ENCODE data around the gene CCL14.

DNA sequence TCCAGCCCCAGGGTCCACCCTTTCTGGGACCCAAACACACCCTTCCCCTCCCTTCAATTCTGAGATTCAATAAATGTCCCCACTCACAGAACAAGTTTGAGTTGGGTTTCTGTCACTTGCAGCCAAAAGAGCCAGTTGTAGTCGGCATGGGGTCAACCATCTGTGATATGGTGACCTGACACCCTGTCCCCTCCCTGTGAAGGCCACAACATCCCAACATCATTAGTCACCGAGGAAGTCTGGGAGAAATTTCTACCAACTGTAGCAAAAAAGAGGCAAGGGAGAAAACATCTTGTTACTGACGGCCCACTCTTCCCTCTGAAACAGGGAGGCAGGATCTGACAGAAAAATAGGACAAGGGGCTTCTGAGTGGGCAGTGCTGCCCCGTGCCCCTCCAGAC, 42.4 kb downstream of the CCL14 start:
- TF ChIP-seq, protein P1, sequence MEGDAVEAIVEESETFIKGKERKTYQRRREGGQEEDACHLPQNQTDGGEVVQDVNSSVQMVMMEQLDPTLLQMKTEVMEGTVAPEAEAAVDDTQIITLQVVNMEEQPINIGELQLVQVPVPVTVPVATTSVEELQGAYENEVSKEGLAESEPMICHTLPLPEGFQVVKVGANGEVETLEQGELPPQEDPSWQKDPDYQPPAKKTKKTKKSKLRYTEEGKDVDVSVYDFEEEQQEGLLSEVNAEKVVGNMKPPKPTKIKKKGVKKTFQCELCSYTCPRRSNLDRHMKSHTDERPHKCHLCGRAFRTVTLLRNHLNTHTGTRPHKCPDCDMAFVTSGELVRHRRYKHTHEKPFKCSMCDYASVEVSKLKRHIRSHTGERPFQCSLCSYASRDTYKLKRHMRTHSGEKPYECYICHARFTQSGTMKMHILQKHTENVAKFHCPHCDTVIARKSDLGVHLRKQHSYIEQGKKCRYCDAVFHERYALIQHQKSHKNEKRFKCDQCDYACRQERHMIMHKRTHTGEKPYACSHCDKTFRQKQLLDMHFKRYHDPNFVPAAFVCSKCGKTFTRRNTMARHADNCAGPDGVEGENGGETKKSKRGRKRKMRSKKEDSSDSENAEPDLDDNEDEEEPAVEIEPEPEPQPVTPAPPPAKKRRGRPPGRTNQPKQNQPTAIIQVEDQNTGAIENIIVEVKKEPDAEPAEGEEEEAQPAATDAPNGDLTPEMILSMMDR (IDR thresholded peaks at IDR 0.05) = no peak
- TF ChIP-seq POLR2A (IDR thresholded peaks at IDR 0.05) = no peak

All from lower leg skin (tissue), 3 donors.